UCSD-AML1 (cell line): Measurements from ENCODE around the gene NSUN5.
"Not testable (repeated sequence)": the region's sequence is repeated elsewhere in the genome, so short reads cannot be mapped to it uniquely, and the experiment has no call there.

Experiments used
- DNase-seq: peaks from one replicate; lab custom pipeline; 2025; ENCODE audit not compliant: unreplicated experiment; lab: John Stamatoyannopoulos, UW

Gene NSUN5

DNA sequence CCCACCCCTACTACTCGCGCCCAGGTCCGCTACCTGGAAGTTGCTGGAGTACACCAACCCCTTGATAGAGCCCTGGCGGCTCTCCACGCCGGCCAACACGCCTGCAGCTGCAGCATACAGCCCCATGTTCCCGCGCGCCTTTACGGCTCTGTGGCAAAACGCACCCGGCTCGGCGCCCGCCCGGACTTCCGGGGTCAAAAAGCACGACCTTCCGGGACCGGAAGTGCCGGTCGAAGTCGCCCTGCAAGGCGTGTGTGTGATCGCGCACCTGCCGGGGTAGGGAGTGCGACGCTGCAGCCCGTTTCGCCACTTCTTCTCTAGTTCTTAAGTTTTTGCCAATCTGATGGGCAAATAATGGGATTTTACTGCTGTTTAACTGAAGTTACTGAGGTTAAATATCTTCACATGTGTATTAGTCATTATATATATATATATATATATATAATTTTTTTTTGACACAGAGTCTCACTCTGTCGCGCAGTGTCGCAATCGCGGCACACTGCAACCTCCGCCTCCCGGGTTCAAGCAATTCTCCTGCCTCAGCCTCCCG lies at the start of gene NSUN5:
TSS of gene NSUN5 (minus strand) at position 162 of the 550 bp plus-strand sequence. CDS start at position 126, 36 bp downstream.
- peak; percentile 75 for DNase-seq

DNA sequence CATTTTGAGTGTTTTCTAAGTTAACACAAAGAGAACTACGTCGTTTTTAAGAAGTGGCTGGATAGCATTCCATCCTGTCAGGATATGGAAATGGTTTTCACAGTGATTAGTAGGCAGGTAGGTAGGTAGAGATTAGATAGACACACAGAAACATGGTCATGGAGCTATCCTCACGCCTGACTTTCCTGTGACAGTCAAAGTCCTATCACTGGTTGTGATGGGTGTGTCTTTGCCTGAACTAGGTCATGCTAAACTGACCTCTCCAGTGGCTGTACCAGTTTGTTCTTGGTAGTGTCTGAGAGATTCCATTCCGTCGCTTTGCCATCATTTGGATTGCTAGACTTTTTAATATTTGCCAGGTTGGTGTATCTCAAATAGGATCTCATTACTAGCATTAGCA lies 47.5 kb upstream of the NSUN5 start:
- no peak for DNase-seq

GRCh38 chr7:73354821-73355220 lies 46.2 kb upstream of the NSUN5 start:
- no peak for DNase-seq

DNA sequence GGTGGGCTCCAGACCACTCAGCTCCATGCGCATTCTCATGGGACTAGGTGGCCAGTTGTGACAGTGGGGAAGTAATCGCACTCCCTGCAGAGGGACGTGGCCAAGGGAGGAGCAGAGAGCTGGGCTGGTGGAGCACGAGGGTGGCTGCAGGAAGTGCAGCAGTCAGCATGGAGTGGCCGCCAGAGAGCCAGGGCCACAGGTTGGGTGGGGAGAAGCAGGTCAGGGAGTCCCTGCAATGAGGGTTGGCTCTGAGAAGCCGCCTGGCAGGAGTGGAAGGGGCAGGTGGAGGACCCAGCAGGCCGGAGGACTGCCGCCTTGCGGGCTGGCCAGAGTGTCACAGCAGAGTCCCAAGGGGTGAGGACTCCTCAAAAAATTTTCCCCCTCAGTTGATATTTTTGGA lies 45.6 kb upstream of the NSUN5 start:
- no peak for DNase-seq

GRCh38 chr7:73353243-73353642 lies 44.6 kb upstream of the NSUN5 start:
- DNase-seq, result no peak

DNA sequence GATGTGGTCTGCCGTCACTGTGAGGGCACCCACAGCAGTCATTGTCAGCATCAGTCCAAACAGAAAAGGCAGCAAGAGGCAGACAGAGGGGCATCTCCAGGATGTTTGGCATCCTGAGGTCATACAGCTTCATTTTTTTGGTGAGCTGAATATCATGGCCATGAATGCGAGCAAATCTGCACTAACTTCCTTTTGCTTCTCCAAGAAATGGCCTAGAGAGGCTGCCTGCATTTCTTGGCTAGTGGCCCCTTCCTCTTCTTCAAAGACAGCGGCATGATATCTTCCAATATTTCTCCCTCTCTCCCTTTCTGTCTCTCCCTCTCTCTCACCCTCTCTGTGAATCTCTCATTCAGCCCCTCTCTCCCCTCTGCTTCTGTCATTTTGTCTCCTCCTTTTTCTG lies 44.2 kb upstream of the NSUN5 start:
- no peak for DNase-seq

DNA sequence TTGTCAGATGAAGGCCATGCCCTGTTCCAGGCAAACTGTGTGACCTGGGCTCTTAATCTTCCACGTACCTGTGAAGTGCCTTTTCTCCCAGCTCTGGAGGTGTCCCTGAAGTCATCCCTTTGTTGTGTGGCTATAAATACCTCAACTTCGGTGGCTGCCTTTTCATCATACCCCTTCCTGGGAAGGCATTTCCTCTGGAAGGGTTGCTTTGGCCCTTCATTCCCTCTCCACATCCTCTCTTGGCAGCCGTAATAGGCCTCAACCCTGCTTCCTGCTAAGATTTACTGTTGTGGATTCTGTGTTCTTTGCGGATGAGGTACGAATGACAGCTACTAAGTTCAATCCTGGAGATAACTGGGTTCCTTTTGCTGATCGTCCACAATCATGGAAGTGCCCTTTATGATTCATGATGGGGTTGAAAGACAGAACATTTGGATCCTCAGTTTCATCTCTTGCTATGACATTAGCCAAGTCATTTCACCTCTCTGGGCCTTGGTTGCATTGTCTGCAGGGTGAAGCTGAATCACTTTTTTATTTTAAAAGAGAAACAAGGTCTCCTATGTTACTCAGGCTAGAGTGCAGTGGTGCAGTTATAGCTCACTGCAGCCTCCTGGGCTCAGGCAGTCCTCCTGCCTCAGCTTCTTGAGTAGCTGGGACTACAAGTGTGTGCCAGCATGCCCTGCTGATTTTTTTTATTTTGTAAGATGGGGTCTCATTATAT lies 43.0 kb upstream of the NSUN5 start:
- DNase-seq, result no peak

GRCh38 chr7:73350306-73351068 lies 41.9 kb upstream of the NSUN5 start:
- DNase-seq, result no peak

DNA sequence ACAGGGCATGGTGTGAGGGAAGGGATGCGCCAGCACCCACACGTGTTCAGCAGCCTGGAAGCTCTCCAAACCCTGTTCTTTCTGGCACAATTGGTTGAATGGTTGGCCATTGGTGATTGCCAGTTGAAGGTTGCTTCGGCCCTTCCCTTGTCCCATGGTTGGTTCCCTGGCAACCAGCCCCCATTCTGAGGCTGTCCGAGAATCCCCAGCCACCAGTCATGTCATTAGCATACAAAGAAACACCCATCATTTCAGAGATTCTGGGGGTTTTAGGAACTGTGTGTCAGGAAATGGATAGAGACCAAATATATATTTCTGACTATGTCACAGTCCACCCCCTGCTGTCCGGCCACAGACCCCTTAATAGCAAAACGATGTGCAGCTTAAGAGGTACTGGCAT lies 41.1 kb upstream of the NSUN5 start:
- no peak for DNase-seq

DNA sequence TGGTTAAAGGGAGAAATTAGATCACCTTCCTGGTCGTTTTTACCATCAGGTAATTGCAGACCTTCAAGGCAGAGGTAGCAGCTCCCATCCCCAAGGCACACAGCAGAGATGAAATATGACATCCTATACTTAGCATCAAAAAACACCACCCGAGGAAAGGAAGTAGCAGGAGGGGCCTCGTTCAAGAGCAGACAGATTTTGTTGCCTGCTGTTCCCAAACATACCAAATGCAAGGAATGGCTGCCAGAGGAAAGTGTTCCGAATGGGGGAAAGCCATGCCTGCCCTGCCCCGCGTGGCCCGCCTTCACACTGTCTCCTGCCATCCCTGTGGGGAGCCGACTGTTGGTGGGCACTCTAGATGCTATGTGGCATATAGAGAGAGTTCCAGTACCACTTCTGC lies 37.3 kb upstream of the NSUN5 start:
- no peak for DNase-seq

DNA sequence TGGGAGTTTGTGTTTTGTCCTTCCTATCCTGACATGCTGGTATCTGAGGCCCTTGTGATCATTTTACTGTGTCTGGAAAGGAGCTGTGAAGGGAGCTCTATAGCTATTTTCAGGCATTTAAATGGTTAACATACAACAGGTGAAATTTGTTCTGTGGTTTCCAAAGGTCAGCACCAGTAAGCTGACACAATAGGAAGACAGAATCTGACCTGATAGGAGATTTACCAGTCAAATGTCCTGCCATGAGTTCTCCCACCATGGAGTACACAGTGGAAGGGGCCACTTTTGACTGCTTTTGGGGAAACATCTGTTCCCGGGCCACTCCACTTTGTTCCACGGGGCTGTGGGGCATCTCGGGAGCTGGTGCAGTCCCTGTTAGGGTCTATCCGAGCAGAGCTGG lies 36.9 kb upstream of the NSUN5 start:
- no peak for DNase-seq

DNA sequence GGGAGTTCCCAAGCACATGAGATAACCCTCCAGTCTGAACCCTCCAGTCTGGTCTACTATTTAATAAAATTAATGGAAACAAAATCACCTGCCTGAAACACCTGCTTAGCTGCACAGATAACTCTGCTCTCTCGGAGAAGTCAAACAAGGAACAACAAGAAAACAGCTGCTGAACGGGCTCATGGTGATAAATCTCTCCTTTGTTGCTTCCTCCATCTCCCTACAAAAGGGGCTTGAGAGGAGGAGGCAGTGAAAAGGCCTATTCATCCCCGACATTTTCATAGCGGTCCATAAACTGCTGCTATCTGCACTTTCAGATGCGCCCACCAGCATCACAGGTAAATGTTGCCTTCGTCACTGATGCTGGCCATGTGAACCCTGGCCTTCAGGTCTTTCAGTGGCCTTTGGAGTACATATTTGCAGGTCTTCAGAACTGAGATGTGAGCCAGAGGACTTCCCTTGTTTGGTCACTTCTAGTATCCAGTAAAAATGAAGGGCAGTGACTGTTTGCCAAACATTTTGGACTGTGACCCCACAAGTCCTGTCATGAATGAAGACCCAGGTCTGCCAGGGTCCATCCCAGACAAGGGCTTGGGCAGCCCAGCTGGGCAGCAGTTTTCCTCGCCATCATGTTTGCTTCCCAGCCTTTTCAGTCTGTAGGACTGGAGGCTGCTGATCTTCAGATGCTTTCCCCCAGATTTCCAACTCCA lies 35.2 kb upstream of the NSUN5 start:
- no peak for DNase-seq

DNA sequence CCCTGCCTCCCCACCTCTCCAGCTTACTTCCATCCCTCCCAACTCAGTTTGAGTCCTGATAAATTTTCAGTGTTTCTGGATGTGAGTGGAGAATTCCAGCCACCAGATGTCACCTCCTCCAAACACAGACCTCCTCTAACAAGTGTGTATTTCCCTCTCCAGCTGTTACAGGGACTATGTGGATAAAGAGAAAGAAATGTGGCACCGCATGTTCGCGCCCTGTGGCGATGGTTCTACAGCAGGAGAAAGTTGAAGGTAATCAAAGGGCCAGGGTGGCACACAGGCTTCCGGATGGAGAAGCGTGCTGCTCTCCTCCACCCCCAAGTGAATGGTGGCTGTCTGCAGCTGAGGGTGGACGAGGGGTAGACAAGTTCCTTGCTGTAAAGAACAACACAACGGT lies 34.0 kb upstream of the NSUN5 start:
- no peak for DNase-seq

- DNase-seq, result no peak
Observed at GRCh38 chr7:73341877-73342276, 33.3 kb upstream of the NSUN5 start.

- DNase-seq, result no peak
Observed at GRCh38 chr7:73340514-73340913, 31.9 kb upstream of the NSUN5 start.

- DNase-seq, result no peak
Observed at GRCh38 chr7:73338321-73338720, 29.7 kb upstream of the NSUN5 start.

- no peak for DNase-seq
Observed at GRCh38 chr7:73332447-73332846, 23.8 kb upstream of the NSUN5 start.

- no peak for DNase-seq
Observed at GRCh38 chr7:73330772-73331171, 22.1 kb upstream of the NSUN5 start.

DNA sequence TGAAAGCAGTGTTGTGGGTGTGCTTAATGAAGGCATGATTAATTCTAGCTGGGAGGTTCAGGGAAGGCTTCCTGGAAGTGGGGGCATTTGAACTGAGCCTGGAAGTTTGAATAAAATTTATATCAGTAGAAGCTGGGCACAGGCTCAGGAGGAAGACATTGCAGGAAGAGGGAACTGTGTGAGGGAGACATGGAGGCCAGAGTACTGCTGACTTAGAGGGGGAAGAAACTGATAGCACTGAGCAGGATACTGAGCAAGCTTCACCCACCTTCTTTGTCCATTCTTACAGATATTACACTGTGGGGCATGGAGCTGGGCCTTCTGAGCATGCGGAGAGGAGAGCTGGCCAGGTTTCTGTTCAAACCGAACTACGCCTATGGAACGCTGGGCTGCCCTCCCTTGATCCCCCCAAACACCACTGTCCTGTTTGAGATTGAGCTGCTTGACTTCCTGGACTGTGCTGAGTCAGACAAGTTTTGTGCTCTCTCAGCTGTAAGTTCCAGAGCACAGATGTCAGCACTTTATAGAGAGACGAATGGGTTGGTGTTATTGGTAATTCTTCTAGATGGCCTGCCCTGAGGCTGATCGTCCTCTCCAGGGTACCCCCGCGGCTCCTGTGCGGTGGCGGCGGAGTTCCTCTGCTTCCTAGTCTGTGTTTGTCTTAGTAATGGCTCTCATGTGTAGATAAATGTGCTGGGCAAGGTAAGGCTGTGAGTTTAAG lies 21.4 kb upstream of the NSUN5 start:
- no peak for DNase-seq

DNA sequence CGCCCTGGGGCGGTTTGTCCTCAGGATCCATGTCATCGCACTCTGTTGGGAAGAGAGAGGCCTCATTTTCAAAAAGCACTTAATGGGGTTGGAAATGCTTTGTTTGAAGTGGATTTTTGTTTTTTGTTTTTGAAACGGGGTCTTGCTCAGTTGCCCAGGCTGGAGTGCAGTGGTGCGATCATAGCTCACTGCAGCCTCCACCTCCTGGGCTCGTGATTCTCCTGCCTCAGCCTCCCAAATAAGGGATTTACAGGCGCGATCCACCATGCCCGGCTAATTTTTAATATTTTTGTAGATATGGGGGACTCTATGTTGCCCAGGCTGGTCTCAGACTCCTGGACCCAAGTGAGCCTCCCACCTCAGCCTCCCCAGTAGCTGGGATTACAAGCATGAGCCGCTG lies 20.1 kb upstream of the NSUN5 start:
- no peak for DNase-seq

DNA sequence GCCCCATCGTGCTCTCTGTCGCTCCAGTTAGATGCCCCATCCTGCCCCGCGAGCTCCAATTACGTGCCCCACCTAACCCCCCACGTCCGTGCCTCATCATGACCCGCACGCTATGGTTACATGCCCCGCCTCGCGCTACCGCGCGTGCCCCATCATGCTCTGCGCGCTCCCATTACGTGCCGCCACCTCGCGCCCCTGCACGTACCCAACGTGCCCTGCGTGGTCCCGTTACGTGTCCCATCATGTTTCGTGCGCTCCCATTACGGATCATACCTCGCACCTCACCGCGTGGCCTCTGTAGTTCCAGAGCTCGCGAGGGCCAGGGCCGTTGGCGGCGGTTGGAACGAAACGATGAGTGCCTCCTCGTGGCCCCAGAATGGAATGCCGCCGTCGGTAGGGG lies 19.3 kb upstream of the NSUN5 start, which contains the start of the genes FKBP6 and TRIM50:
TSS of gene FKBP6 (plus strand) at position 240 of the 400 bp plus-strand sequence. CDS start 268 bp downstream, outside the sequence.
TSS of gene TRIM50 (minus strand) at position 161 of the 400 bp plus-strand sequence. CDS start 3,295 bp downstream, outside the sequence.
- DNase-seq, result not testable (repeated sequence)
